ENCODE data around the gene MAPK1.
A peak's percentile ranks its signal among the peaks of the same experiment; 100 is the strongest.
"Not testable (repeated sequence)": the region's sequence is repeated elsewhere in the genome, so short reads cannot be mapped to it uniquely, and the experiment has no call there.

MAPK1 gene

DNA sequence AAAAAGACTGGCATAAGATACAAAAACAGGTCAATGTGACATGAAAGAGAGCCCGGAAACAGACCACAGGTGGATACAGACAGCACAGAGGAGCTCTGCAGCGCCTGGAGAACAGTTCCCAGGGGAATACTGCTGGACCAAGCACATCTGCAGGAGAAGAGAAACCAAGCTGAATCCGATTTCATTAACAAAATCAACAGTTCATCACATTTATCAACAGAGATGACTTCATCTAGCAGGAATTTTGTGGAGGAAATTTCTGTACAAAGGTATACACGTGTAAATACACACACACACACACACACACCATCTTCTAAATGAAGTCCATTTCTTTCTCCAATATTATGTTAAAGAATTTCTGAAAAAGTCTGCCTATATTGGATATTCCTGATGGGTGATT lies 148.9 kb downstream of the MAPK1 start:
- TF ChIP-seq, protein P1, sequence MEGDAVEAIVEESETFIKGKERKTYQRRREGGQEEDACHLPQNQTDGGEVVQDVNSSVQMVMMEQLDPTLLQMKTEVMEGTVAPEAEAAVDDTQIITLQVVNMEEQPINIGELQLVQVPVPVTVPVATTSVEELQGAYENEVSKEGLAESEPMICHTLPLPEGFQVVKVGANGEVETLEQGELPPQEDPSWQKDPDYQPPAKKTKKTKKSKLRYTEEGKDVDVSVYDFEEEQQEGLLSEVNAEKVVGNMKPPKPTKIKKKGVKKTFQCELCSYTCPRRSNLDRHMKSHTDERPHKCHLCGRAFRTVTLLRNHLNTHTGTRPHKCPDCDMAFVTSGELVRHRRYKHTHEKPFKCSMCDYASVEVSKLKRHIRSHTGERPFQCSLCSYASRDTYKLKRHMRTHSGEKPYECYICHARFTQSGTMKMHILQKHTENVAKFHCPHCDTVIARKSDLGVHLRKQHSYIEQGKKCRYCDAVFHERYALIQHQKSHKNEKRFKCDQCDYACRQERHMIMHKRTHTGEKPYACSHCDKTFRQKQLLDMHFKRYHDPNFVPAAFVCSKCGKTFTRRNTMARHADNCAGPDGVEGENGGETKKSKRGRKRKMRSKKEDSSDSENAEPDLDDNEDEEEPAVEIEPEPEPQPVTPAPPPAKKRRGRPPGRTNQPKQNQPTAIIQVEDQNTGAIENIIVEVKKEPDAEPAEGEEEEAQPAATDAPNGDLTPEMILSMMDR (IDR thresholded peaks at IDR 0.05; ENCODE audit: insufficient read depth, low read length, missing control alignments) = no peak
- ChIA-PET CTCF (interaction anchor here (1.3 to 3.3 kb wide), 3 partner anchors 9 to 234 kb away, joined by 3 to 19 read pairs (median 19); partner anchors contain the start of gene PPM1F), POLR2A (interaction anchor here (0.6 kb wide), 1 partner anchor 224 kb away, joined by 5 read pairs; no protein-coding TSS in a partner anchor)
- no peak for DNase-seq (ENCODE audit: low read depth, low spot score)
- H3K4me3 ChIP-seq (ENCODE audit: low read depth, low read length) = no peak overlapping the region

DNA sequence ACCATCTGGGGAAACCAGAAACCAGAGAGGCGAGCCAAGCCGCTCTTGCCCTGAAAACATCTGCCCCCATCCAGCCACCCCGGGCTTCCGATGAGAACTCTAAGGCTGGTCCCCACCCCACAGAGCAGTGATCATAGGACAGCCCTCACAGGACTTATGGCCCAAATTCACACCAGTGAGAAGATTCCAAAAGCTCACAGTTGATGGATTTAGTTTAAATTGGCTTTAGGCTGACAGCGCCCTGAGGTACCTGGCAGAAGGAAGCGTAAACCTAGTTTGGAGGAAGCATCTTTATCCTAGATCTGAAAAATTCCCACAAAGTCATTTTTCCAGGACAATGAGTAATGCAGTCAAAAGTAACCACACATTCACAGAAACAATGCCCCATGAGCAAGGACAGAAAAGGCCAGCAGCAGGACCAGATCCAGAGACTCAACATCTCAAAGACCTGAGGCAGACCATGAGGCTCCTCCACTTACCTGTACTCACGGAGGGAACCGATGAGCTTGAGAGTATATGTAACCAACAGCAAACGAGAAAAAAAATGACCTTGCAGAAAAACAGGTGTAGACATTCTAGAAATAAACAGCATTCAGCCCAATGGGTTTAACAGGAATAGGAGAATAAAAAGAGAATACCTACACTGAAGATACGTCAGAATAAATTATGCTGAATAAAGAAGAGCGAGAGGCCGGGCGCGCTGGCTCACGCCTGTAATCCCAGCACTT lies 150.9 kb downstream of the MAPK1 start:
- DNase-seq (ENCODE audit: low read depth, low spot score); POLR2A ChIA-PET; H3K4me3 ChIP-seq (ENCODE audit: low read depth, low read length): not testable (repeated sequence)
- CTCF ChIA-PET = interaction anchor here (7.6 kb wide), 1 partner anchor 228 kb away, joined by 268 read pairs; the partner anchor contains the start of gene PPM1F

DNA sequence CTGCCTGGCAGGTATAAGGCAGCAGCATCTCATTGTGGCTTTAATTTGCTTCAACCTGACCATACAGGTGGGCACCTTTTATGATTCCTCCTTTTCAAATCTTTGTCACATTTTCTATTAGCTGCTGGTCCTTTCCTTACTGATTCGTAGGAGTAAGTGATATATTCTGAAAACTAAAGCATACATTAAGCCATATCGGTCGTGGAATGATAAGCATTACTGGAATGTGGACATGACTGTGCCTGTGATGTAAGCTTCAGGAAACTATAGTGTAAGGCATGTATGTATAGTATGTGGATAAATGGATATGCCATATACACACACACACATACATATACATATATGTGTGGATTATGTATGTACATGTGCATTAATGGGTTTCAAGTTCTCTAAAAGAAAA lies 152.7 kb downstream of the MAPK1 start:
- ChIA-PET POLR2A (no interaction called here), CTCF (interaction anchor here (0.7 to 7.6 kb wide), 4 partner anchors 64 to 257 kb away, joined by 3 to 268 read pairs (median 4); partner anchors contain the start of gene PPM1F)
- no peak for DNase-seq (ENCODE audit: low read depth, low spot score)
- TF ChIP-seq, protein P1 (IDR thresholded peaks at IDR 0.05; ENCODE audit: insufficient read depth, low read length, missing control alignments) = no peak
- H3K4me3 ChIP-seq (ENCODE audit: low read depth, low read length) = no peak overlapping the region

DNA sequence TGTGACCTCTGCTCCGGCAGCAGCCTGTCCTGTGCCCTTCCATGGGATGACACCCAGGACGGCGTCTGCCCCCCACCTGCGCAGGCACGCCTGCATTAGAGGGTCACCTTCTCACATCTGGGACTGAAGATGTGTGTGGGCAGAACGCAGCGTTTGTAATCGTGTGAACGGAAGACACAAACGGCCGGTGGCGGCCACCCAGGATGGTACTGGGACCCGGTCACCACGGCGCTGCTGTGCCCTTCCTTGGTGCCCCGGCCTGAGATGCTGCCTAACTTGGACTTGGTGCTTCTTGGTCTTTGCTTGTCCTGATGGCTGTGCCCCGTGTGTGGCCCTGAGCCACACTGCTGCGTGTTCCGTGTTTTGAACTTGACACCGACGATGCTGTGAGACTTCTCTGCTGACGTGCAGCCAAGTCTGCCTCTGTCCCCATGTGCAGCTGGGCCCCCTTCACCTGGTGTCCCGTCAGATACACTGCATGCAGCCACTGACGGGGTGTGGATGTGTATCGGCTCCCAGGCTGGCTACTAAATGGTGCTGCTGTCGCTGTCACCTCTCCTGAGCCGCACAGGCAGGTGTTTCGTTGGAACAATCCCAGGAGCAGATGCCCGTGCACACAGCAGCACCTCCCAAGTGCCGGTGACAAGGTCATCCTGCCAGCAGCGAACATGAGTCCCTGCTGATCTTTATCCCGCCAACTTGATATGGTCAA lies 153.2 kb downstream of the MAPK1 start:
- CTCF ChIA-PET = interaction anchor here (0.6 to 7.6 kb wide), 8 partner anchors 48 to 258 kb away, joined by 3 to 268 read pairs (median 3); partner anchors contain the start of gene PPM1F
- DNase-seq (ENCODE audit: low read depth, low spot score) = no peak
- H3K4me3 ChIP-seq (ENCODE audit: low read depth, low read length) = no peak overlapping the region
- TF ChIP-seq, protein P1 (IDR thresholded peaks at IDR 0.05; ENCODE audit: insufficient read depth, low read length, missing control alignments) = no peak
- POLR2A ChIA-PET = interaction anchor here (0.6 kb wide), 1 partner anchor 224 kb away, joined by 5 read pairs; no protein-coding TSS in a partner anchor

DNA sequence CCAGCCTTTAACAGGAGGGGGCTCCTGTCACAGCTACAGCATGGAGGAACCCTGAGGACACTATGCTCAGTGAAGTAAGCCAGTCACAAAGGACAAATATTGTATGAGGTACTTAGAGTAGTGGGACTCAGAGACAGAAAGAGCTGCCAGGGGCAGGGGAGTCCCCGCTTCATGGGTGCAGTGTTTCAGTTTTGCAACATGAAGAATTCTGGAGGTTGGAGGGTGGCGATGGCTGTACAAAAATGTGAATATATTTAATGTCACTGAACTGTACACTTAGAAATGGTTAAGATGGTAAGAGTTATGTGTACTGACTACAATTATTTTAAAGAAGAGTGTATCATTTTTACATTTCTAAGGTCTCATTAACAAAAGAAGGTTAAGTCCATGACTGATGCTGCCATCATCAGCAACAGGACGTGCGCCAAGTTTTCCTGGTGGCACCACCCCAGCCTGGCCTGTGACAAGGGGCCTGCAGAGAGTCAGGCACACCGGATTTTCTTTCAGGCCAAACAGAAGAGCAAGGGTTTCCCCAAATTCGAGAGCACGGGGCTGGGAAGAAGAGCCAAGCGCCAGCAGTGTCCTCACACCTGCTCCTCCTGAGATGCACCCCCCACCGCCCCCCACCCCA lies 153.9 kb downstream of the MAPK1 start:
- no peak overlapping the region for H3K4me3 ChIP-seq (ENCODE audit: low read depth, low read length)
- DNase-seq (ENCODE audit: low read depth, low spot score) = no peak
- CTCF ChIA-PET = interaction anchor here (0.6 to 7.6 kb wide), 8 partner anchors 9 to 253 kb away, joined by 3 to 268 read pairs (median 4); partner anchors contain the start of gene PPM1F
- POLR2A ChIA-PET = interaction anchor here (0.6 kb wide), 1 partner anchor 225 kb away, joined by 5 read pairs; no protein-coding TSS in a partner anchor
- TF ChIP-seq, protein P1 (IDR thresholded peaks at IDR 0.05; ENCODE audit: insufficient read depth, low read length, missing control alignments) = no peak

DNA sequence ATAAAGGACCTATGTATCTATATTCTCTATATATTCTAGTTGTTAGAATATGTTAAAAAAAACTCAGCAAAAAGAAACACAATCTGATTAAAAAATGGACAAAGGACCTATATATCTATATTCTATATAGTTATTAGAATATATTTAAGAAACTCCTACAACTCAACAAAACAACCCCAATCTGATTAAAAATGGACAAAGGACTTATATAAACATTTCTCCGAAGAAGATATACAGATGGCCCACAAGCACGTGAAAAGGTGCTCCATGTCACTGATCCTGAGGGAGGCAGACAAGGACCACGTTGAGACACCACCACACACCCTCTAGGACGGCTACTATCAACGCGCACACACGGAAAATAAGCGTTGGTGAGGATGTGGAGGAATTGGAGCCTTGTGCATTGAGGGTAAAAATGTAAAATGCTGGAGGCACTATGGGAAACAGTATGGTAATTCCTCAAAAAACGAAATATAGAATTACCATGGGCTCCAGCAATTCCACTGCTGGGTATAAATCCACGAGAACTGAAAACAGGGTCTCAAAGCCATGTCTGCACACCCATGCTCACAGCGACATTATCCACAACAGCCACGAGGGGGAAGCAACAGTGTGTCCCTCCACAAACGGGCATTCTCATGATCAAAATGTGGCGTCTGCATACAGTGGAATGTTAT lies 154.6 kb downstream of the MAPK1 start:
- POLR2A ChIA-PET = no interaction called here
- DNase-seq (ENCODE audit: low read depth, low spot score) = no peak
- TF ChIP-seq, protein P1 (IDR thresholded peaks at IDR 0.05; ENCODE audit: insufficient read depth, low read length, missing control alignments) = peak; percentile 81
- peak overlapping the region; percentile 28 for H3K4me3 ChIP-seq (ENCODE audit: low read depth, low read length)
- CTCF ChIA-PET = interaction anchor here (0.7 to 7.6 kb wide), 7 partner anchors 9 to 254 kb away, joined by 3 to 268 read pairs (median 4); partner anchors contain the start of gene PPM1F

All from AG04449 (cell line).